ENCODE measurements around the gene PIMREG.

PIMREG gene

DNA sequence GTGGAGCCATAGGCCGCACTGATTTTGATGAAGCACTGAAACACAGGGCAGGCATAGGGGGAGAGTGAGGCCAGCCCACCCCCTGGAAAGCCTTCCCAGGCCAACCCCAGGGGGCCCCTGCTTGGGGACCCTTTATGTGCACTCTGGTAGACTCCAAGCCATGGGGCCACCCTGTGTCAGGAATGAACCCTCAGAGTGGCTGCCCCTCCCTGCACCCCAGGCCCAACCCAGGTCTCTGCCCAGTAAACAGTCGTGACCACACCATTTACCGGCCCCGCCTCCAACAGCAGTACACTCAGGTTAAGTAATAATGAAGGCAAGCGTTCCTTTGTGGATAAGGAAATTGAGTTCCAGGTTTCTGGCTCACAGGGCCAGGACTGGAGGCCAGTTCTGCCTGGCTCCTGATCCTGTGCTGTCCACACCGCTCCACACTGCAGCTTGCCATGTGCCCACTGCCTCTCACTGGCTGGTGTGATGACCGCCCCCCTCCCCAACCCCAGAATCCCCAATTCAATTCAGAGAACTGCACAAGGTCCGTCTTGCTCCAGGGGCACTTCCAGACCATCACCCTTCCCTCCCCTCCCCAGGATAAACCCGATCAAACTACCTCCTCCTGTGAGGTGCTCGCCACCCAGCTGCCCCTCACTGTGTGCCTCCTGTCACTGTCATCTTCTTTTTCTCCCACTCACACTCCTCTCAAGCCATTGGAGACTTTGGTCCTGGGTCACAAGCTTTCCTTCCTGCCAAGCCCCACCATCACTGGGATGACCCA, 13.6 kb downstream of the PIMREG start:
- H3K36me3 ChIP-seq: no peaks in the 10 kb centered on the region
- H3K27ac ChIP-seq: no peak overlapping the region
- peaks cover 49% of the 10 kb centered on the region for H3K4me1 ChIP-seq
- TF ChIP-seq Cebpa-rat (IDR thresholded peaks at IDR 0.05): no peak
- H3K9me3 ChIP-seq: no peaks in the 10 kb centered on the region
- no peak overlapping the region for H3K4me3 ChIP-seq
- H3K9ac ChIP-seq: no peak overlapping the region
- H4K20me1 ChIP-seq: no peaks in the 10 kb centered on the region
- H3K4me2 ChIP-seq: no peak overlapping the region
- H3K27me3 ChIP-seq: no peaks in the 10 kb centered on the region

GRCh38 chr17:6458460-6458950, 14.2 kb downstream of the PIMREG start:
- Histone ChIP-seq H3K27me3 (no peaks in the 10 kb centered on the region), H3K4me3 (no peak overlapping the region), H3K9me3 (no peaks in the 10 kb centered on the region), H4K20me1 (no peaks in the 10 kb centered on the region), H3K9ac (no peak overlapping the region), H3K27ac (no peak overlapping the region), H3K4me2 (no peak overlapping the region), H3K4me1 (peaks cover 49% of the 10 kb centered on the region), H3K36me3 (no peaks in the 10 kb centered on the region)
- TF ChIP-seq Cebpa-rat (IDR thresholded peaks at IDR 0.05): no peak

GRCh38 chr17:6460531-6461161, 16.4 kb downstream of the PIMREG start:
- Histone ChIP-seq H3K36me3 (no peaks in the 10 kb centered on the region), H3K9ac (no peak overlapping the region), H3K27ac (no peak overlapping the region), H3K4me2 (no peak overlapping the region), H3K4me1 (peaks cover 31% of the 10 kb centered on the region), H4K20me1 (no peaks in the 10 kb centered on the region), H3K27me3 (no peaks in the 10 kb centered on the region), H3K9me3 (no peaks in the 10 kb centered on the region), H3K4me3 (no peak overlapping the region)
- no peak for TF ChIP-seq Cebpa-rat (IDR thresholded peaks at IDR 0.05)

DNA sequence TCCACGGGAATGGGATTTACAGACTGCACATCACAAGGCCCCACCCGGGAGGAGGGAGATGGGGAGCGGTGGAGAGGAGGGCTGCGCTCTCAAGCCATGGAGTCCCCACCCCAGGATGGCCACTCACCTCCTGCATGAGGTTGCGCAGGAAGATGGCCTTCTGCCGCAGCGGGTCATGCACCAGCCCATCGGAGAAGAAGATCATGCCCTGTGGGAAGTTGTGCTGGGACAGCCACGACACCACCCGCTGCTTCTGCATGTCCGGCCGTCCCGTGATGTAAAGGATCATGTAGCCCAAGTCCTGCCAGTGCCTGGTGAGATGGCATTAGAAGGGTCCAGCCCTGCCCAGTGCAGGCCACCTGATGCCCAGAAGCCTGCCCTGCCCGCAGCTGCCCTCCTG, 17.0 kb downstream of the PIMREG start:
- Histone ChIP-seq H3K4me3 (no peak overlapping the region), H4K20me1 (no peaks in the 10 kb centered on the region), H3K4me1 (peaks cover 25% of the 10 kb centered on the region), H3K9me3 (no peaks in the 10 kb centered on the region), H3K36me3 (no peaks in the 10 kb centered on the region), H3K4me2 (no peak overlapping the region), H3K27ac (no peak overlapping the region), H3K27me3 (no peaks in the 10 kb centered on the region), H3K9ac (no peak overlapping the region)
- TF ChIP-seq Cebpa-rat (IDR thresholded peaks at IDR 0.05): no peak

DNA sequence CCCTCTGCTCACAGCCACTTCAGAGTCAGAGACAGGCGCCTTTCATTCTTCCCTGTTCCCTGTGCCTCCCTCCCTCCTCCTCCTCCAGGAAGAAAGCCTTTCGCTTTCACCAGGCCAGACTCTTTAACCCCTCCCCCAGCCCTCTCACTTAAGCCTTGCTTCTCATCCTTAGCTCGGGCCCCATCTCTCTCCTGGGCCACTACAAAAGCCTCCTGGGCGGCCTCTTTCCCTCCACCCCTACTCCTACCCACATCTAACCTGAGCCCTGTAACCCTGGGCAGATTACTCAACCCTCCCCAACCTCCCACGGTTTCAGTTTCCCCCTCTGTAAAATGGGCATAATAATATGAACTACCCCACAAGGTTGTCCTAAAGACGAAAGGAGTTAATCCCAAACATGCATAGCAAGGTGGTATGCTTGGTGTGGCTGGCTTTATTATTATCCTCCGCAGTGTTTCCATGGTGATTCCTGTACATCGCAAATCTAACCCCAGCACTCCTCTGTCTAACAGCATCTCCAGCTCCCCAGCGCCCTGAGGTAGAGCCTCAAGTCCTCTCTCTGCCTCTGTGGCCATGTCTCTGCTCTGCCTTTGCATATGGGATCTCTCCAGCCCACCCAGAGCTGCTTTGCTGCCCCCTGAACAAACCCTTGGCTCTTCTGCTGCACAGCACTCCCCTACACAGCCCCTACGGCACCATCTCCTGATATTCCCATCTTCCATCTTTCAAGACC, 17.7 kb downstream of the PIMREG start:
- H3K9ac ChIP-seq: no peak overlapping the region
- peaks cover 18% of the 10 kb centered on the region for H3K4me1 ChIP-seq
- no peak overlapping the region for H3K4me2 ChIP-seq
- no peaks in the 10 kb centered on the region for H3K36me3 ChIP-seq
- TF ChIP-seq Cebpa-rat (IDR thresholded peaks at IDR 0.05): no peak
- H3K9me3 ChIP-seq: no peaks in the 10 kb centered on the region
- H4K20me1 ChIP-seq: no peaks in the 10 kb centered on the region
- H3K27ac ChIP-seq: no peak overlapping the region
- H3K4me3 ChIP-seq: no peak overlapping the region
- no peaks in the 10 kb centered on the region for H3K27me3 ChIP-seq

GRCh38 chr17:6462692-6463091, 18.4 kb downstream of the PIMREG start:
- Histone ChIP-seq H3K27me3 (no peaks in the 10 kb centered on the region), H3K9me3 (no peaks in the 10 kb centered on the region), H3K9ac (no peak overlapping the region), H3K4me2 (peak overlapping the region; percentile 19; the same call in 1 of the 2 replicates), H3K36me3 (no peaks in the 10 kb centered on the region), H4K20me1 (no peaks in the 10 kb centered on the region), H3K27ac (no peak overlapping the region), H3K4me3 (no peak overlapping the region), H3K4me1 (peaks cover 10% of the 10 kb centered on the region; the same call in 1 of the 2 replicates)
- TF ChIP-seq Cebpa-rat (IDR thresholded peaks at IDR 0.05): no peak

DNA sequence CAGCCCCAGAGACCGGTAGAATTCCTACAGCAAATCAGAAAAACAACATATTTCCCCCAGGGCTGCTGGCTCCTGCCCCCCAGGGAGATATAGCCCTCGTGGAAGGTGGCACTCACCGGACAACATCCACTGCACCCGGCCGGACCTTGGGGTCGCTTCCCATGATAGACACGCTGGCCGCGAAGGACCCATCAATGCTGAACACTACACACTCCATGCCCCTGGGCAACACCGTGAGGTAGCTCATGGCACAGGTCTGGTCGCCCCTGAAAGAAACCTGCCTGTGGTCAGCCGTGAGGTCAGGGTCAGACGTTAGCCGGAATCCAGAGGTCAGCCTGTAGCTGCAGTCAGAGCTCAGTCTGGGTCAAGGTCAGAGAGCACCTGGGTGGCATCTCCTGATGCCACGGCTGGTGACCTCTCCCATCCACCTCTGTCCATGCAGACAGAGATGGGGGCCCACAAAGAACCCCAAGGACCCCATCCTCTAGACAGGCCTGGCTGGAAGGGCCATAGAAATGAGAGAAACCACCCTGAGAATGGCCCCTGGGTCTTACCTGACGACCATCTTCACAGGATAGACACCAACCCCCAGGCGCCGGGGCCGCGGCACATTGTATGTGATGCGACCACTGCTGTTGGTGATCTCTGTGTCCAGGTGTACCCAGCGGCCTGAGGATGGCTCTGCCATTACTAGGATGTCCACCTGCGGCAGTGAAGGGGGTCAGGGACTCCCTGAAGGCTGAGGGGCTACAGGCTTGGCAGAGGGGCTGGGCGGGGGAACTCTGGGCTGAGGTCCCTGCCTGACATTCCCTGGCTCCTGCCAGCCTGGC, 19.6 kb downstream of the PIMREG start:
- TF ChIP-seq Cebpa-rat (IDR thresholded peaks at IDR 0.05): no peak
- no peak overlapping the region for H3K4me3 ChIP-seq
- H3K4me2 ChIP-seq: 0 out of 2 replicates have a peak overlapping the region, but pooled peaks have one; percentile 19
- no peak overlapping the region for H3K9ac ChIP-seq
- H3K36me3 ChIP-seq: no peaks in the 10 kb centered on the region
- H3K9me3 ChIP-seq: no peaks in the 10 kb centered on the region
- H3K27me3 ChIP-seq: no peaks in the 10 kb centered on the region
- H3K4me1 ChIP-seq: peaks cover 10% of the 10 kb centered on the region; the same call in 1 of the 2 replicates
- no peak overlapping the region for H3K27ac ChIP-seq
- no peaks in the 10 kb centered on the region for H4K20me1 ChIP-seq

GRCh38 chr17:6464446-6465041, 20.3 kb downstream of the PIMREG start:
- no peaks in the 10 kb centered on the region for H3K27me3 ChIP-seq
- no peak for TF ChIP-seq Cebpa-rat (IDR thresholded peaks at IDR 0.05)
- no peak overlapping the region for H3K27ac ChIP-seq
- H3K4me1 ChIP-seq: peaks cover 10% of the 10 kb centered on the region; the same call in 1 of the 2 replicates
- no peaks in the 10 kb centered on the region for H3K9me3 ChIP-seq
- H3K36me3 ChIP-seq: no peaks in the 10 kb centered on the region
- no peak overlapping the region for H3K4me3 ChIP-seq
- no peak overlapping the region for H3K9ac ChIP-seq
- no peaks in the 10 kb centered on the region for H4K20me1 ChIP-seq
- H3K4me2 ChIP-seq: no peak overlapping the region
